LoVo (cell line): Measurements from ENCODE around the gene SMIM10L1.
A peak's percentile ranks its signal among the peaks of the same experiment; 100 is the strongest.

Experiments
- DNase-seq: peaks from one replicate; pipeline ENCODE4 v3.0.0-alpha.2; 2016; ENCODE audit warnings: low spot score

Gene SMIM10L1

GRCh38 chr12:11171145-11171968 lies at the start of gene SMIM10L1:
TSS of gene SMIM10L1 (plus strand) at chr12:11171194. CDS start at chr12:11171357, 163 bp downstream.
- peak; percentile 98 for DNase-seq

- DNase-seq: no peak
Observed at GRCh38 chr12:11130382-11130781, 40.6 kb upstream of the SMIM10L1 start.

GRCh38 chr12:11130999-11131398 lies 40.0 kb upstream of the SMIM10L1 start:
- DNase-seq: no peak

DNA sequence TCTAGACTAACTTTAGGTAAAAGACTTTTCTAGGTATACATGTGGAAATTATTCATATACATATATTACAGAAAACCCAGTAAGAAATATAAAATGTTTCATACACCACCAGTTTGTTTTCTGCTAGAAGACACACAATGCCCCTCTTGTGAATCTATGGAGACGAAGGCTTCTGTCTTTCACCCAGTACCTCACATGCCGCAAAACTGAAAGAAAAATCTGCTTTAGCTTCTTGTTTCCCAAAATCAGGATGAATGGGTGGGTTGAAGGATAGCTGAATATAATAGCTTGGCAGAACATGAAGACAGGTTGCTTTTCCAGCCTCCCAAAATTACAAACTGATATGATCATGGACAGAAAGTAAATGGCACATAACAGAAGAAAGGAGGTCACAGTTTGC lies 37.8 kb upstream of the SMIM10L1 start:
- DNase-seq: no peak

DNA sequence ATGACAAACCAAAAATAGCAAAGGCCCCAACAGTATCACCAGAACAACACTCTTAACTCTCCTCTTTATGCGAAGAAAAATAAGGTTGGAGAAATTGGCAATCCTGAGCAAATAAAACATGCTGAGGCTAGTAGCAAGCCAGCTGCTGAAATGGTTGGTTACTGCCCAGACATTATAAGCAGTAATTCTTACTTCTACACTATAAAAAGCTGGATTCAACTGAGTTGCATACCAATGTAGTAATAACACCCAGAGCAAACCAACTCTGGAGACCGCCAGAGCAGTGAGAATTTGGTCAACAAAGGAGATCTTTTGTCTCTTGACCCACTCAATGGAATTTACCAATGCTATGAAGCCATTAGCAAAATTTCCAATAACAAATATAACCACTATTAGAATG lies 37.2 kb upstream of the SMIM10L1 start:
- no peak for DNase-seq

DNA sequence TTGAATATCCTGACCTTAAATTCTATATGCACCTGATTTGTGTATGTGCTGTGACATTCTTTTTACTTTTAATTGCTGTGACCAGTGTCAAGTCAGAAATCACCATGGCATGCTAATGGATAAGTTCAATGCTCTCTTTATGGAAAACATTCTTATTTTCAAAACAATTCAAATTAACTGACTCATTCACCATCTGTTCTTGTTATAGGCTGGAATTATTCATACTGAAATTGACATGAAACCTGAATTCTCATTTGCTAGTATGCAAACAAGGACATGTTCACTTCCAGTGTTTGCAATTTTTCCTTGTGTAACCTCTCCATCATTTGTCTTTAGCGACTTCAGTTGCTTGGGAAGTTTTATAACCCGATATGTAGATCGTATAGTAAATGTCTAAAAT lies 36.7 kb upstream of the SMIM10L1 start, which contains the start of gene TAS2R30:
Gene TAS2R30, minus strand, starts transcription at position 340 of the 400 bp plus-strand sequence. CDS start 400 bp downstream, outside the sequence.
- no peak for DNase-seq

- no peak for DNase-seq
Observed at GRCh38 chr12:11136075-11136474, 34.9 kb upstream of the SMIM10L1 start.

- DNase-seq: no peak
Observed at GRCh38 chr12:11143352-11143751, 27.6 kb upstream of the SMIM10L1 start.

DNA sequence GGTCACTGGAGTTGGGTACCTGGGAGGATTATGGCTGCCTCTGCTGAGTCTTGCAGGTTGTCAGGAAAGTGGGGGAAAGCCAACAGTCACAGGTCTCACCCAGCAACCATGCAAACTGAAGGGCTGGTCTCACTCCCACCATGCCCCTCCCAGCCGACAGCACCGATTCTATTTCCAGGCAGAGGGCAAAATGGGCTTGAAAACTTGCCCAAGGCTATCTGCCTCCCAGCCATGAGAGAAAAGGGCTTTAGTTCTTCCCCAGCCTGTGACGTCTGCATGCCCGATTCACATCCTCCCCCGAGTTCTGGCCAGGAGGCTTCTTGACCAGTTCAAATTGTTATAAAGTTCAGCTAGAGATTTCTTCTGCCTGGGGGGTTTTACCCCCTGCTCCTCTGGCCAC lies 26.7 kb upstream of the SMIM10L1 start:
- no peak for DNase-seq

DNA sequence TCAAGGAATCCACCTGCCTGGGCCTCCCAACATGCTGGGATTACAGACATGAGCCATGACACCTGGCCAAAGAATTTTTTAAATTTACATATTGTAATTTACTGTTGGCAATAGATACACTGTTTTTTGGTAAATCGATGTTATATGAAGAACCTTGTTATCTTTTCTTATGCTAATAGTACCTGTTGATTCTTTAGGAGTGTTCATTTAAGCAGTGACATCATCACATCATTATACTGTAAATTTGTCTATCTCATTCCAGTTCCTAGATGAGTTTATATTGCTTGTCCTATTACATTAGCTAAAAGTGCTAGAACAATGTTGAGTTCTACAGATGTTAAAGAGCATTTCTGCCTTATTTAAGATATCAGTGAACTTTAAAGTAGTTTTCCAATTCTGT lies 23.6 kb upstream of the SMIM10L1 start:
- no peak for DNase-seq

GRCh38 chr12:11150832-11151231 lies 20.2 kb upstream of the SMIM10L1 start:
- no peak for DNase-seq

DNA sequence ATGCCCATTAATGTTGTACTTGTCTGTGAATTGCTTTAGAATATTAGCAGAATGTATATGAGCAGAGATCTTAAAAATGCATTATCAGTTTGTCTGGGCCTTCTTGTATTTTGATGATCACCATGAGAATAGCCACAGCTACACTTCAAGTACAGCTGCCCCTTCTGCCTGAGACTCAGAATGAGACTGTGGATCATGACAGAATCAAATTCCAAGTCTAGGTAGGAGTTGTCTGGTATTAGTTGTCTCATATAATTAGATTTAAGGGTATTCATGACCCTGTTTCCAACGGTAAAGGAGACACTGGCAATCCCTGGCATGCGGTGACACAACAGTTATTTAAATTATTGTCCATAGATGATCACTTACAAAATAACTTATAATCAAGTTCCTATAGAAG lies 18.3 kb upstream of the SMIM10L1 start:
- no peak for DNase-seq

- no peak for DNase-seq
Observed at GRCh38 chr12:11154400-11154925, 16.5 kb upstream of the SMIM10L1 start.

GRCh38 chr12:11158885-11159444 lies 12.0 kb upstream of the SMIM10L1 start:
- no peak for DNase-seq

DNA sequence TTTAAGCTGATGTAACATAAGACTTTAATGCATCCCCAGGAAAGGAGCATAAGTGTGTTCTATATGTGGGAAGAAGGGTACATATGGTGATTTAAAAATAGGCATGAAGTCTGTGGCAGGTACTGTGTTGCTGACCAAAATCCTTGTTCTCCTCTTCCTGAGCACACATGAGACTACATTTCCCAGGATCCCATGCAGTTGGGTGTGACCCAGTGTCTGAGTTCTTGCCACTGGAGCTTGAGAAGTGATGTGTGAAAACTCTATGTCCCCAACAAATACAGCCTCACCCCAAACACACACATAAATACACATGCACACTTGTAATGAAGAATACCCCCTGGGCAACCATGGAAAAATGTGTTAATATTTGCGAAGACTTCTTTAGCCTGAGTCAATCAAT lies 8.5 kb upstream of the SMIM10L1 start:
- no peak for DNase-seq

GRCh38 chr12:11164384-11164783 lies 6.6 kb upstream of the SMIM10L1 start:
- DNase-seq: no peak

DNA sequence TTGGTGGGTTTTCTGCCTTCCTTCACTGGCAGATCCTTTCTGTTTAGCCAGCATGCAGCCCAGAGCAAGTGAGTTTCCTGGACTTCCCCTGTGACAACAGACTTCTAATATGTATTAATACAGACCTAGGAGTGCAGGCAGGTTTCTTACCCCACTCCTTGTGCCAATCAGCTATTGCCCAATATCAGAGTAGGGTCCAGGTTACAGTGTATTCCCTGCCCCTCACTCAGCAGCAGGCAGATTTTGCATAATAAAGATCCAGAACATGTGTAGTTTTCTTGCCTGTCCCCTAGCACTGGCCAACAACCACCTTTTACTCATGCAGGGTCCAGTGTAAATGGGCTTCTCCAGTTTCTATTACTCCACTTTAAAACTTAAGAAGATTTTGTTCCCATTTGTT lies 4.7 kb upstream of the SMIM10L1 start:
- no peak for DNase-seq

- no peak for DNase-seq
Observed at GRCh38 chr12:11170810-11171144, 217 bp upstream of the SMIM10L1 start.

- peak; percentile 55 for DNase-seq
Observed at GRCh38 chr12:11171969-11172675, 1.1 kb downstream of the SMIM10L1 start.

DNA sequence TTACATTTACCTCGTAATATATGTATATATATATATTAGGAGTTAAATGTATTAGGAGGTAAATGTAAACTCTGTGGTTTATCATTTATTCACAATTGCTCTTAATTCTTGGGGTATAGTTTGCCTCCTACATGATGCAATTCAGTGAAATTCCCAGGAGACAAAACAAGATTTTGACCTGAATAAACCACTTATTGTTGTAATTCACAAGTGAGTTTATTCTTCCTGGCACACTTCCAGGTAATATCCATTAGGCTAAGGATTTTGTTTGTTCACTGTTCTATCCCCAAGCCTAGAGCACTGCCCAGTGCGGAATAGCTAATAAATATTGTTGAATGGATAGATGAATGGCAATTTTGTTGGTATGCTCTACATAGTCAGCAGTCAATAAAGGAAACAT lies 3.0 kb downstream of the SMIM10L1 start:
- DNase-seq: peak; percentile 23

GRCh38 chr12:11178250-11178649 lies 7.3 kb downstream of the SMIM10L1 start:
- DNase-seq: no peak

GRCh38 chr12:11182529-11182928 lies 11.5 kb downstream of the SMIM10L1 start:
- DNase-seq: no peak

DNA sequence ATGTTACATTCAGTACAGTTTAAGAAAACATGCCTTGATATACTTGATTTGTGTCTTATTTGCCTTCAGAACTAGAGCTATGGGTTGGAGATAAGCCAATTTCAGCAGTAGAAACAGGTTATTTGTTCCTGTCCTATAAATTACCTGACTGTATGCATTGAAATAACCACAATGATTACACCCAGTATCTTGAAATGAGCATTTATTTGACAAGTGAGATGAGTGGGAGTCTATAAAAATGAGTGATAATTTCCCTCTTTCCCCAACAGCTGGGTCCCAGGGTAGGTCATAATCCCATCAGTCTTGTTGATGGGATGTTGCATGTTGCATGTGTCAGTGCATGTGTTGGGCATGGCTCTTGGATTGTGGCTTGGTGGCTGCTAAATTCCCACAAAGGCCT lies 12.0 kb downstream of the SMIM10L1 start:
- DNase-seq: no peak
